Measurements from ENCODE around the gene CFAP46. TPM values are rescaled to one million over a fixed set of nuclear protein-coding genes. Genes with fewer than 3 reads are reported as not detected.

The CFAP46 gene
- total RNA-seq, 1 donor from 2014 or later, result 0.41 TPM

DNA sequence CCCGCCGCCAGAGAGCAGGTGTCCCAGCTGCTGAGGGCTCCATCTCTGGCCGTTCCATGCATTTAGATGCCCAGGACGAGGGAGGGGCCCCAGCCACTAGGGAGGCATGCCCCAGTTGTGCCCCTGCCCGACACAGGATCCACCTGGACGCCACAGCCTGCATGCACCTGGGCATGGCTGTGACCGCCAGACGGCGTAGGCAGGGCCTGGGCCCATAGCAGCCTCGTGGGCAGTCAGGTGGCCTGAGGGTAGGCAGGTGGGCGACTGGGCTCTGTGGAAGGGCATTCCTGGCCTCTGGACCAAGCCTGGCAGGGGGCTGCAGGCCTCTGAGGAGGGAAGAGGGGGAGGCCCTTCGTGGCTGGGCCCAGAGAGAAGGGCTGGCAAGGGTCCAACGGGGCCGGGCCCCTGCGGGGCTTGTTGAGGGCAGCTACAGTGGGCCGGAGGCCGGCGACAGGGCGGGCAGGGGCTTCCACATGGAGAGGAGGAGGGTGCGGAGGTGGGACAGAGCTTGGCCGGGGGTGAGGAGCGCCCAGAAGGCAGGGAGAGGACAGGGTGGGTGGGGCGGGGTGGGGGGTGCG is 80.4 kb downstream of the CFAP46 start:
- DNase-seq, result no peak

DNA sequence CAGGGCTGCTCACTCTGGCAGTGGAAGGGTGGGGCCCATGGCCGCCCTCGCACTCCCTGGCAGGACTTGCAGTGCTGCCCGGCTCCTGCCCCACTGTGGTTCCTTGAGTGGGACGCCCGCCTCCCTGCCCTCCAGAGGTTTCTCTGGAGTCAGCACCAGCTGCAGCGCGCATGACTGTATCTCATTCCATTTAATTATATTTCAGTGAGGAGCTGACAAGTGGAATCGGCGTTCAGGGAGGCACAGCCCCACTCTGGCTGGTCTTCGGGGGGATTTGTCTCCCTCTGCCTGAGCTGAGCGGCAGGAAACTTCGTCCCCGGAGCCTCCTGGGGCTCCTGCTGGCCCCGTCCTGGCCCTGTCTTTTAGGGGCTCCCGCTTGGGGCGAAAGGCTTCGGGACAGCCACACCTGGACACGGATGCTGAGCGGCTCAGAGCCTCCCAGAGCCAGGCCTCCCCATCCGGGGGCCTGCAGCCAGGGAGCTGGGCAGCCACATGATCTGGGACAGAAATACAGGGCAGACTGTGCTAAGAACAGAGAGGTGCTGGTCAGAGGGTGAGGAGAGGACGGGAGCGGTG is 81.2 kb downstream of the CFAP46 start:
- DNase-seq, result no peak

- no peak for DNase-seq
Observed at GRCh38 chr10:132860532-132860931, 81.8 kb downstream of the CFAP46 start.

- DNase-seq, result no peak
Observed at GRCh38 chr10:132859084-132859855, 83.1 kb downstream of the CFAP46 start.

DNA sequence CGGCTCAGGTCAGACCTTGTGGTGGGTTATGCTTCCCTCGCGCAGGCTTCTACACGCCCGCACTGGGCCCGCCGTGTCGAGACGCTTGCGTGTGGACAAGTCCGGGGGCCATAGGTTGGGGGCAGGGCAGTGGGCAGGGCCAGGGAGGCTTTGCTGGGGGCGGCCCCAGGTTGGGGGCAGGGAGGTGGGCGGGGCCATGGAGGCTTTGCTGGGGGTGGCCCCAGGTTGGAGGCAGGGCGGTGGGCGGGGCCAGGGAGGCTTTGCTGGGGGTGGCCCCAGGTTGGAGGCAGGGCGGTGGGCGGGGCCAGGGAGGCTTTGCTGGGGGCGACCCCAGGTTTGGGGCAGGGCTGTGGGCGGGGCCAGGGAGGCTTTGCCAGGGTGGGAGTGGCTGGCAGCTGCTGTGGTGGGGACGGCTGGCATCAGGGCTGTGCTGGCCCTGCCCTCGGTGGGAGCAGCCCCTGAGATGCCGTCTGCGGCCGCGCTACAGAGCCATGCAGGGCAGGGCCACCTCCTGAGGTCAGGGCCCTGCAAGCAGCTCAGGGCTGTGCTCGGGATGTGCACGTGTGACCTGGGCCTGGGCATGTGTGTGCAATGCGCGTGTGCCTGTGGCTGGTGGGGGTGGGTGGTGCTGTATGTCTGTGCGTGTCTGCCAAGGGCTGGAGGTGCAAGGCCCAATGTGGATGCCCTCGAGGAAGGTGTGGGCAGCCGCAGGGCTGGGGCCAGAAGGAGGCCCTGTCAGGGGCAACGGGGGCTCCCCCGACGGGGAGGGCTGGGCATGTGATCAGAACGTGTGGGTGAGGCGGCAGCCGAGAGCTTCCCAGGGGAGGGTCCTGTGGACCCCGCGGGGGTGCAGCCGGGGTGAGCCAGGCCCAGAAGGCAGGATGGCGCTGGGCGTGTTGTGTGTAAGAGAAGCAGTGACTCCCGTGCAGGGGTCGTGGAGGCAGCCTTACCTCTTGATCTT is 84.0 kb downstream of the CFAP46 start:
- DNase-seq, result no peak

DNA sequence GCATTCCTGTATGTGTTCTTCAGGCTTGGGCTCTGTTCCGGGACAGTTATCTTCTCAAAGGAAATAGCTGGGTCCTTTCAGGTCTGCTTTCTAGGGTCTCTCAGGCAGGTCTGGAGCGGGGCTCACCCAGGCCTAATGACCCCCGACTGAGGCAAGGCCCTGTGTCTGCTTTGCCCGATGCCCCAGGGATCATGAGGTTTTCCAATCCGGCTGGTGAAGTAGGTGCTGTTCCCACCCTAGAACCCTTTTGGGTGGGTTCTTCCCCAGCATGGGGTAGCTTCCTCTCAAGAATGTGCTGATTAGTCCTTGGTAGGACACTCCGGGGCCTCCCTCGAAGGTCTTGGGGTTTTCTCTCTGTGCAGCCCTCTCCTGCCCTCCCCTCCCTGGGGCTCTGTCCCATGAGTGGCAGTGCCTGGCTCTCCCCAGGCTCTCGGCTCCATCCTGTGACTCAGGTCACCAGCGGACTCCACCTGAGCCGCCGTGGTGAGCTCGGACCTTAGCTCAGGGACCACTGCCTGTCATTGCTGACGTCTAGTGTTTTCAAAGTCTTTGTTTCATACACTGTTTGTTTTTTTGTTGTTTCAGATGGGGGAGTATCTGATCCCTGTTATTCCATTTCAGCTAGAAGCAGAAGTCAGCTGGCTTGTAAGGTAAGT is 85.4 kb downstream of the CFAP46 start:
- DNase-seq, result no peak

- no peak for DNase-seq
Observed at GRCh38 chr10:132855889-132856288, 86.5 kb downstream of the CFAP46 start.

DNA sequence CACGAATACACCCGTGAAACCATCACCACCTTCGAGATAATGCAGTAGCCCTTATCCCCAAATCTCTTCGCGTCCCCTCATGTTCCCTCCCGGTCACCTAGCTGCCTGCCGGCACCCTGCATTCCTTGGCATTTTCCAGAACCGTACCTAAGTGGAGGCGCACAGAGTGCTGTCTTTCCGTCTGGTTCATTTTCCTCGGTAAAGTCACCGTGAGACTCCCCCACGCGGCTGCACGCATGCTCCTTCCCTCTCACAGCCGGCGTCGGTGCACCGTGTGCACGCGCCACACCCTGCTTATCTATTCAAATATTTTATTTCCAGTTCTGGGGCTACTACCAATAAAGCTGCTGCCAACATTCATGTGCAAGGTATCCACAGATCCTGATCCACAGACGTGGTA is 90.9 kb downstream of the CFAP46 start:
- DNase-seq, result no peak

DNA sequence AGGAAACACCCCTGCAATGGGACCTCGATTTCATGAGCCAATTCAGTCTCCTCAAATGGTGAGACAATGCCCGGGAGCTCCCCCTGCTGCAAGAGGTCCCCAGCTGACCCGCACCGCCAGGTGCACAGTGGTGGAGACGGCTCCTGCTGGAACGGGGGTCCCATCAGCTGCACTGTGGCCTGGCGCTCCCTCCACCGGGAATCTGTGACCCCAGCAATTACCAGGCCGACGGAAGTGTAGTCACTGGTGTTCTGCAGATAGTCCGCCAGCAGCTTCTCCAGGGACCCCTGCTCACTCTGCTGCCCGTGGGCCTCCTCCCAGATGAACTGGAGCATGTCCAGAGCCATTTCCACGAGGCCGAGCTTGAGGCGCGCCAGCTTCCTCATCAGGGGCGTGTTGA is 91.5 kb downstream of the CFAP46 start:
- DNase-seq, result no peak

DNA sequence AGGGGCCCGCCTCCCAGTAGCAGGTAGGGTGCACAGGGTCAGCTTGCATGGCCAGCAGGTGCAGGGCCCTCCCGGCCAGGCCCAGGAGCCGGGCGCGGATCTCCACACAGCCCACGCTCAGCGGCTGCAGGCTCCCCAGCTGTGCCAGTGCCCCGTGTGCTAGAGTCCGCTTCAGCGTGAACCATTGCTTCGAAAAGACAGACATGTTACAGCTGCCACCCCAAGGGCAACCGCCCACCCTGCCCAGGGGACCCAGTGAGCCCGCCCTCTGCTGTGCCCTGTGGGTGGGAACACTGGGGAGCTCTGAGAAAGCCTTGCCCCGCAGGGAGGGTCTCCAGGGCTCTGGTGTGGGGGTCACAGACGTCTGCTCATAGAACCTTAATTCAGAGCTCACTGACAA is 92.1 kb downstream of the CFAP46 start:
- DNase-seq, result no peak

DNA sequence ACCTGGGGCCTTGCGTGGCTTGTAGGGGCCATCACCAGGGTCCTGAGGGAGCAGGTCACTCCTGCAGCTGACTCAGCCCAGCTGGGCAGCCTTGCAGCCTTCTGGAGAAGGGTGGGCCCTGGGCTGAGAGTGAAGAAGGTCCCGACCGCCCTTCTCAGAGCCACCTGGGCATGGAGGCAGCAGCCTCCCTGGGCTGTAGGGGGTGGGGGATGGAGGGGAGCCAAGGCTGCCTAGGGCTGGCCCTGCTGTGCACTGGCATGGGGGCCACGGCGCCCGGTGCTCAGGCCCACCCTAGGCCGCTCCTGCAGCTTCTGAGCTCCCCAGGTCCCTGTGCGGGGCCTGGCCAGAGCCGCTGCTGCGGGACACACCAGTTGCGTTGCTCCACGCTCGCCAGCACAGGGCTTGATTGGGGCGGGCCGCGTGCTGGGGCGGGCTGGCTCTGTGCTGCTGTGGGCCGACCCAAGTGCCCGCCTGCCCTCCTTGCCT is 92.8 kb downstream of the CFAP46 start:
- no peak for DNase-seq

GRCh38 chr10:132848951-132849545 is 93.3 kb downstream of the CFAP46 start:
- no peak for DNase-seq

DNA sequence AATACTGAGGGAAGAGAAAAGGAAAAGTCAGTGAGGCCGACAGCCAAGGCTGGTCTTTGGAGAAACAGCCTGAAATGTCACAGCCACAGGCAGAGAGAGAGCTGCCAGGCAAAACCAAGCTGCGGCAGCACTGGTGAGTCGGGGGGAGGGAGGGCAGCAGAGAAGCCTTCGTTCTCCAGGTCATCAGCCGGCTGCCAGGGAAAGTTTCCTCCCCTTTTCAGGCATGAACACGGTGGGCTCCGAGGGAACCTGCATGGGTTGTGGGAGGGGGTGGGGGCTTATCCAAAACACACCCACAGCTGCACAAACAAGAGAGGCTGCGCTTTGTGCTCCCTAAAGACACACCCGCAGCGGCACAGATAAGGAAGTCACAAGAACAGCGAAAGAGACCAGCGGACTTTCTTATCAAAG is 94.1 kb downstream of the CFAP46 start:
- no peak for DNase-seq

DNA sequence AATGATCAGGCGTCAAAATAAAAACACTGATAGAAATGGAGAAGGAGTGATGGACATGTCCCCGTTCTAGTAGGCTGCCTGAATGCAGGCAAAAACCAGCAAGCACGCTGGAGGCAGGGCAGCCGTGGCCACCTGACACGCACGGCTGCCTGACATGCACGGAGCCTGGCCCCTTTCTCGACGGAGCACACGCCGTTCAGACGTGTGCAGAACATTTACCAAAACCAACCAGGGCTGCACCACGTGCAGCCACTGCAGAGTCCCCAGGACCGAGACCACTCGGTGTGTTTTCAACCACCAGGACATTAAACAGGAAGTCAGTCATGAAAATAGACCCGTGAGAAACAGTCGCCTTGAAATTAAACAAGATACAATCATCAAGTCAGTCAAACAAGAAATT is 94.5 kb downstream of the CFAP46 start:
- no peak for DNase-seq

- no peak for DNase-seq
Observed at GRCh38 chr10:132847416-132847777, 95.0 kb downstream of the CFAP46 start.

DNA sequence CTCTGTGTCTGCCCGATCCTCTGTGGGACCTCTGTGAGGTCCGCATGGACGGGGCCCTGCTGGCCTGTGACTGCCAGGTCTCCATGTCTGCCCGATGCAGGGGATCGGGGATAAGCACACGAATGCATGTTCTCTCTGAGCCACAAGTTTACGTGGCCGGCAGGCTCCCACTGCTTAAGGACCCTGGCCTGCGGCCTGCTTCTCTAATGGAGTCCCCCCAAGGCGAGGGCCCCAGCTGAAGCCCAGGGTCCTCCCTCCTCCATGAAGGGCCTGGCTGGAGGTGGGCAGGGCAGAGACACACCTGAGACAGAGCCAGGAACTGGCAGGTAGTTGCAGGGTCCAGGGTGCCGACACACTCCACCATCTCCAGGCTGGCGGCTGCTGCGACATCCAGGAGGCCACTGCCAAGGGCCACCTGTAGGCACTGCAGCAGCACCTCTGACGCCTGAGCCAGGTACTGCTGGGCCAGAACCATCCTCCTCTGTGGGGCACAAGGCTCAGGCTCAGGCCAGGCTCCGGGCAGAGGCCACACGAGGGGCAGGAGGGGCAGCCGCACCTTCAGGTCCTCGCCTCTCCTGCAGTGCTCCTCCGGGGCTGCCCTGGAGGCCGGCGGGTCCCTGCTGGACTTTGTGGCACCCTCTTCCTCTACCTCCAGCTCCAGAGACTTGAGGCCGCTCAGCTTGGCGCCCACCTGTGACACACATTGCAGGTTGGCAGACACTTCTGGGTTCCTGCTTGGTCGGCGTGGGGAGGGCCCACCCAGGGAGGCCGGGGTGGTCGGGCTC is 95.5 kb downstream of the CFAP46 start:
- DNase-seq, result no peak

- DNase-seq, result peak; percentile 37
Observed at GRCh38 chr10:132845780-132846595, 96.4 kb downstream of the CFAP46 start.

- DNase-seq, result no peak
Observed at GRCh38 chr10:132845041-132845551, 97.3 kb downstream of the CFAP46 start.

GRCh38 chr10:132844069-132844809 is 98.1 kb downstream of the CFAP46 start:
- no peak for DNase-seq
